H9 (cell line): ENCODE measurements around the gene RFX8. TPM values are rescaled to one million over a fixed set of nuclear protein-coding genes. Genes with fewer than 3 reads are reported as not detected.

Experiments used
- DNase-seq: peaks from one replicate; pipeline ENCODE4 v3.0.0-alpha.2; 2017
- H2AFZ ChIP-seq: one replicate; pipeline ENCODE4 v1.6.1; 2013; ENCODE audit warnings: mild to moderate bottlenecking, low read length, control low read depth, moderate library complexity
- H2AK5ac ChIP-seq: 2 replicates; pipeline ENCODE4 v1.6.1; 2013; ENCODE audit warnings: low read length, control low read depth, mixed read lengths; ENCODE audit not compliant: insufficient read length
- H2BK120ac ChIP-seq: one replicate; pipeline ENCODE4 v1.6.1; 2013; ENCODE audit warnings: low read depth, mild to moderate bottlenecking, low read length, control low read depth, inconsistent platforms; ENCODE audit not compliant: poor library complexity, severe bottlenecking
- H2BK12ac ChIP-seq: 2 replicates; pipeline ENCODE4 v1.6.1; 2013; ENCODE audit warnings: low read length, control low read depth, mixed read lengths, low read depth; ENCODE audit not compliant: insufficient read length
- H2BK15ac ChIP-seq: 2 replicates; pipeline ENCODE4 v1.6.1; 2013; ENCODE audit warnings: low read depth, low read length, control low read depth
- H2BK20ac ChIP-seq: one replicate; pipeline ENCODE4 v1.6.1; 2013; ENCODE audit warnings: low read depth, mild to moderate bottlenecking, low read length, control low read depth, inconsistent platforms; ENCODE audit not compliant: poor library complexity, severe bottlenecking
- H2BK5ac ChIP-seq: 2 replicates; pipeline ENCODE4 v1.6.1; 2013; ENCODE audit warnings: low read length, control low read depth, mixed read lengths; ENCODE audit not compliant: insufficient read length
- H3K14ac ChIP-seq: 2 replicates; pipeline ENCODE4 v1.6.1; 2013; ENCODE audit warnings: low read length, control low read depth; ENCODE audit not compliant: insufficient read depth
- H3K18ac ChIP-seq: 2 replicates; pipeline ENCODE4 v1.6.1; 2013; ENCODE audit warnings: low read depth, mild to moderate bottlenecking, mixed read lengths, low read length, control low read depth; ENCODE audit not compliant: insufficient read length
- H3K23ac ChIP-seq: 2 replicates; pipeline ENCODE4 v1.6.1; 2013; ENCODE audit warnings: low read length, control low read depth, mixed read lengths, low read depth; ENCODE audit not compliant: insufficient read length
- H3K23me2 ChIP-seq: 2 replicates; pipeline ENCODE4 v1.6.1; 2013; ENCODE audit warnings: low read depth, mild to moderate bottlenecking, mixed read lengths, low read length, control low read depth; ENCODE audit not compliant: insufficient read length, poor library complexity, severe bottlenecking
- H3K27ac ChIP-seq: 2 replicates; pipeline ENCODE4 v1.5.1; 2013; ENCODE audit warnings: low read length, control low read depth, mixed read lengths, low read depth; ENCODE audit not compliant: insufficient read length
- H3K27me3 ChIP-seq: 2 replicates; pipeline ENCODE4 v1.6.1; 2013; ENCODE audit warnings: low read length, control low read depth, inconsistent platforms; ENCODE audit not compliant: insufficient read depth
- H3K4ac ChIP-seq: 2 replicates; pipeline ENCODE4 v1.6.1; 2013; ENCODE audit warnings: low read depth, mild to moderate bottlenecking, control low read depth, inconsistent platforms, low read length, moderate library complexity
- H3K4me1 ChIP-seq: 2 replicates; pipeline ENCODE4 v1.6.1; 2013; ENCODE audit warnings: low read length, control low read depth, inconsistent platforms; ENCODE audit not compliant: insufficient read depth
- H3K4me2 ChIP-seq: 2 replicates; pipeline ENCODE4 v1.6.1; 2013; ENCODE audit warnings: low read length, control low read depth, mixed read lengths; ENCODE audit not compliant: insufficient read length, insufficient read depth
- H3K56ac ChIP-seq: 2 replicates; pipeline ENCODE4 v1.6.1; 2013; ENCODE audit warnings: low read depth, mild to moderate bottlenecking, mixed read lengths, low read length, control low read depth; ENCODE audit not compliant: insufficient read length
- H3K79me1 ChIP-seq: 2 replicates; pipeline ENCODE4 v1.6.1; 2013; ENCODE audit warnings: low read depth, mild to moderate bottlenecking, moderate library complexity, low read length, control low read depth, inconsistent platforms; ENCODE audit not compliant: insufficient read depth, poor library complexity, severe bottlenecking
- H3K79me2 ChIP-seq: 2 replicates; pipeline ENCODE4 v1.6.1; 2013; ENCODE audit warnings: low read length, control low read depth, inconsistent platforms; ENCODE audit not compliant: insufficient read depth
- H3K9ac ChIP-seq: 2 replicates; pipeline ENCODE4 v1.6.1; 2013; ENCODE audit warnings: low read length, control low read depth, mixed read lengths; ENCODE audit not compliant: insufficient read length; ENCODE audit errors: extremely low read depth
- H3K9me3 ChIP-seq: one replicate; pipeline ENCODE4 v1.6.1; 2013; ENCODE audit warnings: low read depth, low read length, inconsistent platforms; ENCODE audit not compliant: control insufficient read depth
- H3T11ph ChIP-seq: one replicate; pipeline ENCODE4 v1.6.1; 2013; ENCODE audit warnings: mild to moderate bottlenecking, low read length, control low read depth, inconsistent platforms
- H4K20me1 ChIP-seq: one replicate; pipeline ENCODE4 v1.6.1; 2013; ENCODE audit not compliant: control insufficient read depth, insufficient read length, insufficient read depth
- H4K5ac ChIP-seq: 2 replicates; pipeline ENCODE4 v1.6.1; 2013; ENCODE audit warnings: low read depth, mild to moderate bottlenecking, mixed read lengths, low read length, control low read depth; ENCODE audit not compliant: insufficient read length
- H4K8ac ChIP-seq: replicated peaks from 2 replicates; pipeline ENCODE4 v1.6.1; 2013; ENCODE audit warnings: low read length, control low read depth, mixed read lengths, low read depth; ENCODE audit not compliant: insufficient read length
- H4K91ac ChIP-seq: 2 replicates; pipeline ENCODE4 v1.6.1; 2013; ENCODE audit warnings: low read depth, mild to moderate bottlenecking, moderate library complexity, mixed read lengths, low read length, control low read depth; ENCODE audit not compliant: insufficient read length
- H3K27ac Mint-ChIP-seq, 3 experiments: 2 replicates in 2 of 3; 3 replicates in 1 of 3; pipeline ENCODE4 v1.8.0; 2020 to 2021; ENCODE audit warnings: mixed read lengths in 3 of 3, mild to moderate bottlenecking in 1 of 3, moderate library complexity in 1 of 3
- H3K27me3 Mint-ChIP-seq: 2 replicates; pipeline ENCODE4 v1.8.0; 2021; ENCODE audit warnings: low read depth, mild to moderate bottlenecking, moderate library complexity, mixed read lengths
- H3K36me3 Mint-ChIP-seq, 3 experiments: 2 replicates in 2 of 3; 3 replicates in 1 of 3; pipeline ENCODE4 v1.8.0; 2020 to 2021; ENCODE audit warnings: low read depth in 3 of 3, mixed read lengths in 3 of 3; ENCODE audit not compliant: insufficient read depth in 1 of 3
- H3K4me1 Mint-ChIP-seq, 2 experiments: 2 replicates each; pipeline ENCODE4 v1.8.0; 2020; ENCODE audit warnings: mixed read lengths in 2 of 2
- H3K4me3 Mint-ChIP-seq, 2 experiments: 2 replicates in 1 of 2; 3 replicates in 1 of 2; pipeline ENCODE4 v1.8.0; 2020 to 2021; ENCODE audit warnings: mild to moderate bottlenecking in 2 of 2, mixed read lengths in 2 of 2, moderate library complexity in 1 of 2
- H3K9me3 Mint-ChIP-seq, 2 experiments: 2 replicates in 1 of 2; 3 replicates in 1 of 2; pipeline ENCODE4 v1.8.0; 2020; ENCODE audit warnings: mild to moderate bottlenecking in 2 of 2, mixed read lengths in 2 of 2, moderate library complexity in 1 of 2
- CTCF ChIP-seq: fragments of 200-600 bp; sonication (generic); conservative IDR thresholded peaks from 3 replicates; pipeline ENCODE4 v1.8.0; 2021; ENCODE audit warnings: antibody characterized with exemption, mild to moderate bottlenecking
- WGBS: extraction: QIAGEN DNeasy Blood & Tissue Kit; methylation state at CpG from one replicate; pipeline ENCODE4 v1.1.7; 2013; ENCODE audit warnings: missing lambda C conversion rate, low lambda C conversion rate, mixed read lengths; ENCODE audit not compliant: insufficient read length; ENCODE audit errors: extremely low coverage; 5-methylcytosine and 5-hydroxymethylcytosine counted together
- total RNA-seq: library from RNA; stranded (reverse); gene quantifications from 2 replicates; pipeline ENCODE4 v1.2.1, GENCODE V29; 2021

RFX8 gene
- total RNA-seq, 1 experiment from 2014 or later = 0.22 TPM

DNA sequence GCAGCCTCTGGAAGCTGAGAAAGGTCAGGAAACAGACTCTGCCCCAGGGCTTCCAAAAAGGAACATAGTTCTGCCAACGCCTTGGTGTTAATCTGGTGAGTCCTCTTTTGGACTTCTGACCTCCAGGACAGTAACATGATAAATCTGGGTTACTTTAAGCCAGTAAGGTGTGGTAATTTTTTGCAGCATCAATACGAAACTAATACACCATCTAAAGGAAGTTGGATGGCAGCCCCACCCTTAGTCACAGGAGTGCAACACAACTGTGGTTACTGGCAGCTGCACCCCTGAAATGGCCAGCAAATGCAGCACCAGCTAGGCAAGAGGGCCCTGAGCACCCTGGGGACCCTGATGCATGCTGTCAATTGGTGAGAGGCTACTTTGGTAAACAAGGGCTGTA, 113.4 kb downstream of the RFX8 start:
- H3K4me3 Mint-ChIP-seq = no peak overlapping the region
- WGBS = no CpG with 5 or more reads among the region's 2 CpGs

More for the DNA sequence above, 113.4 kb downstream of the RFX8 start:
- Histone ChIP-seq H3K56ac (no peak overlapping the region), H3K4me1 (peaks cover 3% of the 10 kb centered on the region; the same call in 1 of the 2 replicates), H3K79me2 (no peaks in the 10 kb centered on the region), H4K20me1 (no peaks in the 10 kb centered on the region), H2BK120ac (no peak overlapping the region), H4K5ac (no peak overlapping the region), H3K4ac (no peak overlapping the region), H2BK5ac (no peak overlapping the region), H2BK20ac (no peak overlapping the region), H3K27ac (no peak overlapping the region), H3K23me2 (no peaks in the 10 kb centered on the region), H3K9ac (no peak overlapping the region), H3K27me3 (no peaks in the 10 kb centered on the region), H2BK12ac (no peak overlapping the region), H3T11ph (no peak overlapping the region), H2AFZ (no peak overlapping the region), H4K91ac (no peak overlapping the region), H3K18ac (no peak overlapping the region), H3K23ac (no peak overlapping the region), H3K4me2 (no peak overlapping the region), H2BK15ac (no peak overlapping the region), H3K79me1 (no peaks in the 10 kb centered on the region), H4K8ac (no peak overlapping the region), H3K9me3 (no peaks in the 10 kb centered on the region), H3K14ac (no peak overlapping the region), H2AK5ac (no peak overlapping the region)
- DNase-seq = no peak
- Mint-ChIP-seq H3K36me3 (no peaks in the 10 kb centered on the region), H3K27me3 (peaks cover 2% of the 10 kb centered on the region; the same call in 1 of the 2 replicates), H3K9me3 (no peaks in the 10 kb centered on the region), H3K4me1 (peaks cover 30% of the 10 kb centered on the region in 2 experiments), H3K27ac (no peak overlapping the region)
- no peak for TF ChIP-seq CTCF
